ENCODE data around the gene CSRP1.
"Not testable (repeated sequence)": the region's sequence is repeated elsewhere in the genome, so short reads cannot be mapped to it uniquely, and the experiment has no call there.

The CSRP1 gene

GRCh38 chr1:201537891-201538611 is 31.1 kb upstream of the CSRP1 start:
- no peak for DNase-seq

GRCh38 chr1:201537467-201537866 is 30.5 kb upstream of the CSRP1 start:
- DNase-seq: no peak

- no peak for DNase-seq
Observed at GRCh38 chr1:201537028-201537427, 30.1 kb upstream of the CSRP1 start.

GRCh38 chr1:201536558-201536957 is 29.6 kb upstream of the CSRP1 start:
- no peak for DNase-seq

GRCh38 chr1:201535919-201536245 is 29.0 kb upstream of the CSRP1 start:
- DNase-seq: no peak

- no peak for DNase-seq
Observed at GRCh38 chr1:201535046-201535918, 28.4 kb upstream of the CSRP1 start.

GRCh38 chr1:201533836-201534235 is 26.9 kb upstream of the CSRP1 start:
- no peak for DNase-seq

- no peak for DNase-seq
Observed at GRCh38 chr1:201531551-201532425, 24.9 kb upstream of the CSRP1 start.

- DNase-seq: peak; percentile 73
Observed at GRCh38 chr1:201530741-201531531, 24.0 kb upstream of the CSRP1 start.

GRCh38 chr1:201528631-201529252 is 21.8 kb upstream of the CSRP1 start:
- no peak for DNase-seq

GRCh38 chr1:201527879-201528278 is 21.0 kb upstream of the CSRP1 start:
- DNase-seq: no peak

GRCh38 chr1:201525193-201525778 is 18.4 kb upstream of the CSRP1 start:
- no peak for DNase-seq

GRCh38 chr1:201520046-201520575 is 13.2 kb upstream of the CSRP1 start:
- not testable (repeated sequence) for DNase-seq

- no peak for DNase-seq
Observed at GRCh38 chr1:201518071-201518470, 11.1 kb upstream of the CSRP1 start.

- no peak for DNase-seq
Observed at GRCh38 chr1:201517631-201518030, 10.7 kb upstream of the CSRP1 start.

GRCh38 chr1:201516511-201517127 is 9.7 kb upstream of the CSRP1 start:
- DNase-seq: no peak

- no peak for DNase-seq
Observed at GRCh38 chr1:201515895-201516294, 9.0 kb upstream of the CSRP1 start.

GRCh38 chr1:201515062-201515750 is 8.3 kb upstream of the CSRP1 start:
- DNase-seq: no peak

- DNase-seq: no peak
Observed at GRCh38 chr1:201514466-201514865, 7.5 kb upstream of the CSRP1 start.
